WTC11 (cell line): ENCODE data around the gene FITM1. TPM values are rescaled to one million over a fixed set of nuclear protein-coding genes. Genes with fewer than 3 reads are reported as not detected.

Experiments used
- ATAC-seq: fragments of 200-7000 bp; cut with Tn5 transposase; 2 replicates; pipeline ENCODE4 v1.10.0; 2021; ENCODE audit warnings: mild to moderate bottlenecking, moderate library complexity
- CTCF ChIA-PET: fragments of 300-600 bp; sonication (Branson Sonifier 250); formaldehyde crosslinking; loops from one replicate; lab custom pipeline; 2021; ENCODE audit warnings: antibody characterized with exemption; lab: Charles Lee
- POLR2A ChIA-PET: fragments of 350-600 bp; sonication (Branson Sonifier 250); formaldehyde crosslinking; loops from one replicate; lab custom pipeline; 2021; ENCODE audit warnings: antibody characterized with exemption; lab: Charles Lee
- DNase-seq: peaks from one replicate; pipeline ENCODE4 v3.0.0; 2021; ENCODE audit warnings: low spot score
- H3K27ac Mint-ChIP-seq: 2 replicates; pipeline ENCODE4 v1.8.0; 2021; ENCODE audit warnings: mixed read lengths
- H3K27me3 Mint-ChIP-seq: 2 replicates; pipeline ENCODE4 v1.8.0; 2021; ENCODE audit warnings: low read depth, mild to moderate bottlenecking, moderate library complexity, mixed read lengths
- H3K36me3 Mint-ChIP-seq: 2 replicates; pipeline ENCODE4 v1.8.0; 2021; ENCODE audit warnings: mixed read lengths
- H3K4me1 Mint-ChIP-seq: 2 replicates; pipeline ENCODE4 v1.8.0; 2022; ENCODE audit warnings: mixed read lengths
- H3K4me3 Mint-ChIP-seq: 2 replicates; pipeline ENCODE4 v1.8.0; 2021; ENCODE audit warnings: mild to moderate bottlenecking, moderate library complexity, mixed read lengths
- H3K9me3 Mint-ChIP-seq: 2 replicates; pipeline ENCODE4 v1.8.0; 2021; ENCODE audit warnings: mixed read lengths
- CREM ChIP-seq: sonication (generic); formaldehyde crosslinking; IDR thresholded peaks from 2 replicates; pipeline ENCODE4 v1.8.1; 2022; ENCODE audit warnings: mild to moderate bottlenecking, missing genetic modification reagents, moderate library complexity
- EMX1 ChIP-seq: fragments of 250-450 bp; sonication (Bioruptor Pico); IDR thresholded peaks from 2 replicates; pipeline ENCODE4 v1.8.0; 2021; ENCODE audit warnings: mild to moderate bottlenecking
- FOXK1 ChIP-seq: sonication (generic); formaldehyde crosslinking; IDR thresholded peaks from 2 replicates; pipeline ENCODE4 v1.8.0; 2022; ENCODE audit warnings: mild to moderate bottlenecking, moderate library complexity, missing genetic modification reagents
- FOXP1 ChIP-seq: sonication (generic); formaldehyde crosslinking; IDR thresholded peaks from 2 replicates; pipeline ENCODE4 v1.8.0; 2022; ENCODE audit warnings: missing genetic modification reagents, mild to moderate bottlenecking, moderate library complexity, borderline replicate concordance
- GABPB1 ChIP-seq: sonication (generic); formaldehyde crosslinking; IDR thresholded peaks from 2 replicates; pipeline ENCODE4 v1.8.1; 2023; ENCODE audit warnings: mild to moderate bottlenecking, missing genetic modification reagents
- GTF2I ChIP-seq: fragments of 250-450 bp; sonication (Bioruptor Pico); conservative IDR thresholded peaks from 2 replicates; pipeline ENCODE4 v1.4.0; 2021; ENCODE audit warnings: mild to moderate bottlenecking
- HMGA2 ChIP-seq: fragments of 250-450 bp; sonication (Bioruptor Pico); IDR thresholded peaks from 2 replicates; pipeline ENCODE4 v1.4.0; 2021; ENCODE audit warnings: mild to moderate bottlenecking, moderate library complexity
- JUN ChIP-seq: sonication (generic); formaldehyde crosslinking; IDR thresholded peaks from 2 replicates; pipeline ENCODE4 v1.8.0; 2023; ENCODE audit warnings: mild to moderate bottlenecking, missing genetic modification reagents
- KAT7 ChIP-seq: sonication (generic); formaldehyde crosslinking; IDR thresholded peaks from 2 replicates; pipeline ENCODE4 v1.8.1; 2023; ENCODE audit warnings: missing genetic modification reagents, mild to moderate bottlenecking, borderline replicate concordance
- NFYB ChIP-seq: sonication (generic); formaldehyde crosslinking; conservative IDR thresholded peaks from 2 replicates; pipeline ENCODE4 v1.8.0; 2022; ENCODE audit warnings: low read depth, missing genetic modification reagents
- NR1H2 ChIP-seq: sonication (generic); formaldehyde crosslinking; IDR thresholded peaks from 2 replicates; pipeline ENCODE4 v1.9.0; 2021; ENCODE audit warnings: mild to moderate bottlenecking, moderate library complexity, missing genetic modification reagents
- RELA ChIP-seq: sonication (generic); formaldehyde crosslinking; IDR thresholded peaks from 2 replicates; pipeline ENCODE4 v1.8.1; 2022; ENCODE audit warnings: missing genetic modification reagents, mild to moderate bottlenecking, borderline replicate concordance
- TEAD4 ChIP-seq: sonication (generic); formaldehyde crosslinking; IDR thresholded peaks from 2 replicates; pipeline ENCODE4 v1.8.0; 2022; ENCODE audit warnings: mild to moderate bottlenecking, missing genetic modification reagents
- ZNF121 ChIP-seq: sonication (generic); formaldehyde crosslinking; IDR thresholded peaks from 2 replicates; pipeline ENCODE4 v1.8.0; 2023; ENCODE audit warnings: missing genetic modification reagents
- ZNF317 ChIP-seq: sonication (generic); formaldehyde crosslinking; IDR thresholded peaks from 2 replicates; pipeline ENCODE4 v1.8.1; 2023; ENCODE audit warnings: low read depth, mild to moderate bottlenecking, moderate library complexity, missing genetic modification reagents, borderline replicate concordance
- total RNA-seq: library from RNA; stranded (reverse); gene quantifications from 3 replicates; pipeline ENCODE4 v1.2.3, GENCODE V29; 2021
- TF ChIP-seq, protein P1 (sequence below): sonication (generic); formaldehyde crosslinking; IDR thresholded peaks from 2 replicates; pipeline ENCODE4 v1.8.0; 2023; ENCODE audit warnings: missing genetic modification reagents, mild to moderate bottlenecking, borderline replicate concordance
- TF ChIP-seq, protein P2 (sequence below): sonication (generic); formaldehyde crosslinking; IDR thresholded peaks from 2 replicates; pipeline ENCODE4 v1.8.1; 2022; ENCODE audit warnings: mild to moderate bottlenecking, moderate library complexity, missing genetic modification reagents
- TF ChIP-seq, protein P3 (sequence below): sonication (generic); formaldehyde crosslinking; IDR thresholded peaks from 2 replicates; pipeline ENCODE4 v1.8.1; 2022; ENCODE audit warnings: low read depth, mild to moderate bottlenecking, moderate library complexity, missing genetic modification reagents, borderline replicate concordance
- TF ChIP-seq, protein P4 (sequence below): sonication (generic); formaldehyde crosslinking; IDR thresholded peaks from 2 replicates; pipeline ENCODE4 v1.8.1; 2023; ENCODE audit warnings: mild to moderate bottlenecking, missing genetic modification reagents, moderate library complexity
- TF ChIP-seq, protein P5 (sequence below): sonication (generic); formaldehyde crosslinking; IDR thresholded peaks from 2 replicates; pipeline ENCODE4 v1.8.1; 2023; ENCODE audit warnings: mild to moderate bottlenecking, missing genetic modification reagents
- TF ChIP-seq, protein P6 (sequence below): sonication (generic); formaldehyde crosslinking; IDR thresholded peaks from 2 replicates; pipeline ENCODE4 v1.8.0; 2022; ENCODE audit warnings: mild to moderate bottlenecking, missing genetic modification reagents
- TF ChIP-seq, protein P7 (sequence below): fragments of 250-450 bp; sonication (Bioruptor Pico); IDR thresholded peaks from 2 replicates; pipeline ENCODE4 v1.9.0; 2021; ENCODE audit warnings: moderate library complexity, mild to moderate bottlenecking, inconsistent platforms, borderline replicate concordance

FITM1 gene
- total RNA-seq, 1 experiment from 2014 or later = not detected

DNA sequence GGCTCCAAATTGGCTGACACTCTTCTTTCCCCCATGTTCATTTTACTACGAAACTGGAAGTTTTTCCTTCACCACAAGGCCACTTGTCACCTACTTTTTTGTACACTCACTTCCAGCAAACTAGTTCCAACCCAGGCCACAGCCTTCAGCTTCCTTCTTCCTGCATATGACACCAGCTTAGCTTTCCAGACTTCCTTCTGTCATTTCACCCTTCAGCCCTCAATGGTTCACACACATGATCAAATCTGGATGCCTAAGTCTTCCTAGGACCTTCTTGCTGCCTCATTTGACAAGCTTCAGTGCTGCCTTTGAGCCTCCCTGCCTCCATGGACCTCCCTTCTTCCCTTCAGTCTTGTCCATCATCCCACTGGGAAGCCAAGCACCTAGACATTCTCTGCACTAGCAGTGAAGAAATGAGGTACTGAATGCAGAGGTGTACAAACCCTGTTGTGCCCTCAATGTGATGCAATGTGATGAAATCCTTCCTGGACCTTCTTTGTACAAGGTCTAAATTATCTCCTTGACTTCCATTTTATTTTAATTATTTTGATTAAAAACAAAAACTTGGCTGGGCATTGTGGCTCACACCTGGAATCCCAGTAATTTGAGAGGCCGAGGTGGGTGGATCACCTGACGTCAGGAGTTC lies 37.1 kb downstream of the FITM1 start:
- Mint-ChIP-seq H3K4me1 (peaks cover 4% of the 10 kb centered on the region), H3K4me3 (no peak overlapping the region), H3K27ac (no peak overlapping the region), H3K27me3 (no peaks in the 10 kb centered on the region; the same call in none of the 2 replicates), H3K9me3 (no peaks in the 10 kb centered on the region), H3K36me3 (peaks cover 7% of the 10 kb centered on the region)
- ATAC-seq = no peak
- POLR2A ChIA-PET = no interaction called here
- TF ChIP-seq GABPB1 = peak; percentile 86
- no peak for TF ChIP-seq KAT7 (CRISPR knock-in tag)
- CTCF ChIA-PET = no interaction called here
- no peak for DNase-seq

DNA sequence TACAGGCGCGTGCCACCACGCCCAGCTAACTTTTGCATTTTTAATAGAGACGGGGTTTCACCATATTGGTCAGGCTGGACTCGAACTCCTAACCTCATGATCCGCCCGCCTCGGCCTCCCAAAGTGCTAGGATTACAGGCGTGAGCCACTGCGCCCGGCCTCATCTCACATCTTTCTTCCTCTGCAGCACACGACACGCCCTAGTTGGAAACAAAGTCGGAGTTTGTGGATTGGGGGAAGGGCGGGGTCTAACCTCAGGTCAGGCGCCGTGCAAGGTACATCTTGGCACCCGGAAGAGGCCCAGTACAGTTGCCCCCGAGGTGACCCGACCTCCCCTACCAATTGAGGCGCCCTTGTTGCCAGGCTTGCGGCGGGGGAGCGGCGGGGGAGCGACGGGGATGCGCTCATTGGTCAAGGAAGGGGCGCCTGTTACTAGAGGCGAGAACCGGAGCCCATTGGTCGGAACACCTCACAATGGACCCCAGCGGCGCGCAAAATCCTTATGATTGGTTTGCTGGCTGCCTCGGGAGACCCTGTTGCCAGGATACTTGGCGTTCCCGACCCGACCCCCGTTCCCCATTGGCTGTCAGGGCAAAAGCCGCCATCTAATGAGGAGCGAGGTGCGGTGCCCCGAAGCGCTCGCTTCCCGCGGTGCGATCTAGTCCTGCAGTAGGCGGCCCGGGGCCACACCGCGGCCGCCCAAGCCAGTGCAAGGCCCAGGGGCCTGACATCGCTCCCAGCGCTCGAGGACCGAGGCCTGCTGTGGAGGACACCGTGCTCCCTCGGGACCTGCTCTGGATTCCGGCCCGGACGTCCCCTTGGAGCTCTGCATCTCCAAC lies 41.2 kb downstream of the FITM1 start, which contains the start of gene REC8:
Gene REC8, plus strand, starts transcription at position 659 of the 839 bp plus-strand sequence. CDS start 473 bp downstream, outside the sequence.
- Mint-ChIP-seq H3K36me3 (no peaks in the 10 kb centered on the region), H3K4me1 (peaks cover 9% of the 10 kb centered on the region), H3K27me3 (no peaks in the 10 kb centered on the region; the same call in none of the 2 replicates), H3K27ac (peak within 1 kb of the TSS; percentile 78), H3K9me3 (no peaks in the 10 kb centered on the region), H3K4me3 (peak within 1 kb of the TSS; percentile 79)
- DNase-seq = peak; percentile 99
- CTCF ChIA-PET = interaction anchor here (0.7 to 3.1 kb wide), 9 partner anchors 11 to 113 kb away, joined by 3 to 18 read pairs (median 3); partner anchors contain the start of genes DCAF11, IPO4, IRF9 and NRL
- POLR2A ChIA-PET = interaction anchor here (1.0 to 1.5 kb wide), 4 partner anchors 10 to 25 kb away, joined by 3 to 6 read pairs (median 4); partner anchors contain the start of genes IRF9, RNF31 and TM9SF1
- peak; percentile 94 for ATAC-seq
- TF ChIP-seq, protein P1, sequence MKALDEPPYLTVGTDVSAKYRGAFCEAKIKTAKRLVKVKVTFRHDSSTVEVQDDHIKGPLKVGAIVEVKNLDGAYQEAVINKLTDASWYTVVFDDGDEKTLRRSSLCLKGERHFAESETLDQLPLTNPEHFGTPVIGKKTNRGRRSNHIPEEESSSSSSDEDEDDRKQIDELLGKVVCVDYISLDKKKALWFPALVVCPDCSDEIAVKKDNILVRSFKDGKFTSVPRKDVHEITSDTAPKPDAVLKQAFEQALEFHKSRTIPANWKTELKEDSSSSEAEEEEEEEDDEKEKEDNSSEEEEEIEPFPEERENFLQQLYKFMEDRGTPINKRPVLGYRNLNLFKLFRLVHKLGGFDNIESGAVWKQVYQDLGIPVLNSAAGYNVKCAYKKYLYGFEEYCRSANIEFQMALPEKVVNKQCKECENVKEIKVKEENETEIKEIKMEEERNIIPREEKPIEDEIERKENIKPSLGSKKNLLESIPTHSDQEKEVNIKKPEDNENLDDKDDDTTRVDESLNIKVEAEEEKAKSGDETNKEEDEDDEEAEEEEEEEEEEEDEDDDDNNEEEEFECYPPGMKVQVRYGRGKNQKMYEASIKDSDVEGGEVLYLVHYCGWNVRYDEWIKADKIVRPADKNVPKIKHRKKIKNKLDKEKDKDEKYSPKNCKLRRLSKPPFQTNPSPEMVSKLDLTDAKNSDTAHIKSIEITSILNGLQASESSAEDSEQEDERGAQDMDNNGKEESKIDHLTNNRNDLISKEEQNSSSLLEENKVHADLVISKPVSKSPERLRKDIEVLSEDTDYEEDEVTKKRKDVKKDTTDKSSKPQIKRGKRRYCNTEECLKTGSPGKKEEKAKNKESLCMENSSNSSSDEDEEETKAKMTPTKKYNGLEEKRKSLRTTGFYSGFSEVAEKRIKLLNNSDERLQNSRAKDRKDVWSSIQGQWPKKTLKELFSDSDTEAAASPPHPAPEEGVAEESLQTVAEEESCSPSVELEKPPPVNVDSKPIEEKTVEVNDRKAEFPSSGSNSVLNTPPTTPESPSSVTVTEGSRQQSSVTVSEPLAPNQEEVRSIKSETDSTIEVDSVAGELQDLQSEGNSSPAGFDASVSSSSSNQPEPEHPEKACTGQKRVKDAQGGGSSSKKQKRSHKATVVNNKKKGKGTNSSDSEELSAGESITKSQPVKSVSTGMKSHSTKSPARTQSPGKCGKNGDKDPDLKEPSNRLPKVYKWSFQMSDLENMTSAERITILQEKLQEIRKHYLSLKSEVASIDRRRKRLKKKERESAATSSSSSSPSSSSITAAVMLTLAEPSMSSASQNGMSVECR (CRISPR knock-in tag) = 0 out of 2 replicates have a peak, but pooled peaks have one; percentile 41
- TF ChIP-seq FOXK1 (peak; percentile 66), RELA (CRISPR knock-in tag) (no peak), HMGA2 (CRISPR knock-in tag) (no peak), FOXP1 (CRISPR knock-in tag) (no peak), ZNF121 (CRISPR knock-in tag) (peak; percentile 0; the same call in 1 of the 2 replicates), EMX1 (CRISPR knock-in tag) (no peak), ZNF317 (CRISPR knock-in tag) (0 out of 2 replicates have a peak, but pooled peaks have one; percentile 23), TEAD4 (no peak), NFYB (CRISPR knock-in tag) (peak; percentile 76), NR1H2 (CRISPR knock-in tag) (no peak), JUN (no peak), CREM (CRISPR knock-in tag) (0 out of 2 replicates have a peak, but pooled peaks have one; percentile 62), GTF2I (CRISPR knock-in tag) (peak; percentile 76)
- TF ChIP-seq, protein P2, sequence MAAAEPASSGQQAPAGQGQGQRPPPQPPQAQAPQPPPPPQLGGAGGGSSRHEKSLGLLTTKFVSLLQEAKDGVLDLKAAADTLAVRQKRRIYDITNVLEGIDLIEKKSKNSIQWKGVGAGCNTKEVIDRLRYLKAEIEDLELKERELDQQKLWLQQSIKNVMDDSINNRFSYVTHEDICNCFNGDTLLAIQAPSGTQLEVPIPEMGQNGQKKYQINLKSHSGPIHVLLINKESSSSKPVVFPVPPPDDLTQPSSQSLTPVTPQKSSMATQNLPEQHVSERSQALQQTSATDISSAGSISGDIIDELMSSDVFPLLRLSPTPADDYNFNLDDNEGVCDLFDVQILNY = peak; percentile 76; the same call in 1 of the 2 replicates
- TF ChIP-seq, protein P3, sequence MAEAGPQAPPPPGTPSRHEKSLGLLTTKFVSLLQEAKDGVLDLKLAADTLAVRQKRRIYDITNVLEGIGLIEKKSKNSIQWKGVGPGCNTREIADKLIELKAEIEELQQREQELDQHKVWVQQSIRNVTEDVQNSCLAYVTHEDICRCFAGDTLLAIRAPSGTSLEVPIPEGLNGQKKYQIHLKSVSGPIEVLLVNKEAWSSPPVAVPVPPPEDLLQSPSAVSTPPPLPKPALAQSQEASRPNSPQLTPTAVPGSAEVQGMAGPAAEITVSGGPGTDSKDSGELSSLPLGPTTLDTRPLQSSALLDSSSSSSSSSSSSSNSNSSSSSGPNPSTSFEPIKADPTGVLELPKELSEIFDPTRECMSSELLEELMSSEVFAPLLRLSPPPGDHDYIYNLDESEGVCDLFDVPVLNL (CRISPR knock-in tag) = no peak
- TF ChIP-seq, protein P4, sequence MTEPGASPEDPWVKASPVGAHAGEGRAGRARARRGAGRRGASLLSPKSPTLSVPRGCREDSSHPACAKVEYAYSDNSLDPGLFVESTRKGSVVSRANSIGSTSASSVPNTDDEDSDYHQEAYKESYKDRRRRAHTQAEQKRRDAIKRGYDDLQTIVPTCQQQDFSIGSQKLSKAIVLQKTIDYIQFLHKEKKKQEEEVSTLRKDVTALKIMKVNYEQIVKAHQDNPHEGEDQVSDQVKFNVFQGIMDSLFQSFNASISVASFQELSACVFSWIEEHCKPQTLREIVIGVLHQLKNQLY = no peak
- TF ChIP-seq, protein P5, sequence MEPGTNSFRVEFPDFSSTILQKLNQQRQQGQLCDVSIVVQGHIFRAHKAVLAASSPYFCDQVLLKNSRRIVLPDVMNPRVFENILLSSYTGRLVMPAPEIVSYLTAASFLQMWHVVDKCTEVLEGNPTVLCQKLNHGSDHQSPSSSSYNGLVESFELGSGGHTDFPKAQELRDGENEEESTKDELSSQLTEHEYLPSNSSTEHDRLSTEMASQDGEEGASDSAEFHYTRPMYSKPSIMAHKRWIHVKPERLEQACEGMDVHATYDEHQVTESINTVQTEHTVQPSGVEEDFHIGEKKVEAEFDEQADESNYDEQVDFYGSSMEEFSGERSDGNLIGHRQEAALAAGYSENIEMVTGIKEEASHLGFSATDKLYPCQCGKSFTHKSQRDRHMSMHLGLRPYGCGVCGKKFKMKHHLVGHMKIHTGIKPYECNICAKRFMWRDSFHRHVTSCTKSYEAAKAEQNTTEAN = no peak
- TF ChIP-seq, protein P6, sequence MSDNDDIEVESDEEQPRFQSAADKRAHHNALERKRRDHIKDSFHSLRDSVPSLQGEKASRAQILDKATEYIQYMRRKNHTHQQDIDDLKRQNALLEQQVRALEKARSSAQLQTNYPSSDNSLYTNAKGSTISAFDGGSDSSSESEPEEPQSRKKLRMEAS (CRISPR knock-in tag) = peak; percentile 85; the same call in 1 of the 2 replicates
- TF ChIP-seq, protein P7, sequence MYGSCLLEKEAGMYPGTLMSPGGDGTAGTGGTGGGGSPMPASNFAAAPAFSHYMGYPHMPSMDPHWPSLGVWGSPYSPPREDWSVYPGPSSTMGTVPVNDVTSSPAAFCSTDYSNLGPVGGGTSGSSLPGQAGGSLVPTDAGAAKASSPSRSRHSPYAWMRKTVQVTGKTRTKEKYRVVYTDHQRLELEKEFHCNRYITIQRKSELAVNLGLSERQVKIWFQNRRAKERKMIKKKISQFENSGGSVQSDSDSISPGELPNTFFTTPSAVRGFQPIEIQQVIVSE = no peak
